Stimulated activated CD8-positive, alpha-beta memory T cell treated with anti-CD3 and anti-CD28 coated beads, Interleukin-15, amount 100 ng/mL, for 1 hour (primary cell): ENCODE results near the gene RPL18.
"Not testable (repeated sequence)": the region's sequence is repeated elsewhere in the genome, so short reads cannot be mapped to it uniquely, and the experiment has no call there.

Experiments used
- DNase-seq: peaks from one replicate; pipeline ENCODE4 v3.0.0-alpha.2; 2020; ENCODE audit warnings: low read depth

Gene RPL18

GRCh38 chr19:48618916-48619691, at the start of gene RPL18, which contains the start of gene SPHK2:
RPL18 (minus strand) TSS chr19:48619178; CDS start chr19:48619143, 35 bp downstream.
SPHK2 (plus strand) TSS chr19:48619506; CDS start chr19:48620515, 1,009 bp downstream.
- peak; percentile 91 for DNase-seq

- no peak for DNase-seq
Measured at GRCh38 chr19:48668761-48669160, 49.8 kb upstream of the RPL18 start.

GRCh38 chr19:48668332-48668731, 49.4 kb upstream of the RPL18 start:
- no peak for DNase-seq

- no peak for DNase-seq
Measured at GRCh38 chr19:48665786-48666185, 46.8 kb upstream of the RPL18 start.

- DNase-seq, result no peak
Measured at GRCh38 chr19:48664476-48664875, 45.5 kb upstream of the RPL18 start.

GRCh38 chr19:48663667-48664066, 44.7 kb upstream of the RPL18 start:
- no peak for DNase-seq

GRCh38 chr19:48661711-48662090, 42.7 kb upstream of the RPL18 start:
- no peak for DNase-seq

- DNase-seq, result peak; percentile 62
Measured at GRCh38 chr19:48660852-48661710, 42.1 kb upstream of the RPL18 start.

GRCh38 chr19:48659768-48660167, 40.8 kb upstream of the RPL18 start:
- no peak for DNase-seq

- DNase-seq, result no peak
Measured at GRCh38 chr19:48658483-48658882, 39.5 kb upstream of the RPL18 start.

GRCh38 chr19:48657828-48658227, 38.9 kb upstream of the RPL18 start:
- not testable (repeated sequence) for DNase-seq

- no peak for DNase-seq
Measured at GRCh38 chr19:48656840-48657474, 38.0 kb upstream of the RPL18 start.

GRCh38 chr19:48654299-48655059, 35.5 kb upstream of the RPL18 start:
- DNase-seq, result no peak

GRCh38 chr19:48651683-48652048, 32.7 kb upstream of the RPL18 start:
- DNase-seq, result no peak

GRCh38 chr19:48650974-48651682, 32.1 kb upstream of the RPL18 start:
- no peak for DNase-seq

GRCh38 chr19:48648134-48648533, 29.2 kb upstream of the RPL18 start:
- DNase-seq, result no peak

- DNase-seq, result no peak
Measured at GRCh38 chr19:48646722-48647216, 27.8 kb upstream of the RPL18 start.

- peak; percentile 88 for DNase-seq
Measured at GRCh38 chr19:48646001-48646721, 27.2 kb upstream of the RPL18 start, which contains the start of gene CA11. CA11 (minus strand) TSS chr19:48646187; CDS start chr19:48645632, 555 bp downstream.

GRCh38 chr19:48645620-48646000, 26.6 kb upstream of the RPL18 start:
- no peak for DNase-seq
